ENCODE data around the gene TRPV6. TPM values are rescaled to one million over a fixed set of nuclear protein-coding genes. Genes with fewer than 3 reads are reported as not detected.

Gene TRPV6
- total RNA-seq, 6 donors from 2014 or later: 0.23 to 1.5 (median 0.68) TPM

GRCh38 chr7:142832417-142832816 is 53.1 kb downstream of the TRPV6 start:
- WGBS, 2 donors: 64 to 70% methylated on average over 2 of the region's 2 CpGs
- no peaks in the 10 kb centered on the region for H3K9me3 ChIP-seq
- H3K27ac ChIP-seq: no peak overlapping the region
- H3K4me3 ChIP-seq: no peak overlapping the region
- H3K27me3 ChIP-seq: no peaks in the 10 kb centered on the region
- H3K4me1 ChIP-seq: no peaks in the 10 kb centered on the region
- no peaks in the 10 kb centered on the region for H3K36me3 ChIP-seq
- no peak for TF ChIP-seq POLR2A (IDR thresholded peaks at IDR 0.05)
- TF ChIP-seq CTCF (IDR thresholded peaks at IDR 0.05): no peak
- TF ChIP-seq POLR2AphosphoS5 (IDR thresholded peaks at IDR 0.05): no peak
- no peak for TF ChIP-seq EP300 (IDR thresholded peaks at IDR 0.05)
- no peak for ATAC-seq (ENCODE audit: low FRiP score in 2 of 2)
- DNase-seq: no peak

- H3K9me3 ChIP-seq: no peaks in the 10 kb centered on the region
- H3K36me3 ChIP-seq: no peaks in the 10 kb centered on the region
- H3K27ac ChIP-seq: no peak overlapping the region
- DNase-seq (no peak), ATAC-seq (ENCODE audit: low FRiP score in 2 of 2) (no peak)
- no peak for TF ChIP-seq POLR2AphosphoS5 (IDR thresholded peaks at IDR 0.05)
- no peak for TF ChIP-seq CTCF (IDR thresholded peaks at IDR 0.05)
- no peak for TF ChIP-seq EP300 (IDR thresholded peaks at IDR 0.05)
- TF ChIP-seq POLR2A (IDR thresholded peaks at IDR 0.05): no peak
- H3K4me3 ChIP-seq: no peak overlapping the region
- 45 to 50% methylated on average over 1 of the region's 1 CpG for WGBS, 2 donors
- H3K27me3 ChIP-seq: no peaks in the 10 kb centered on the region
- H3K4me1 ChIP-seq: no peaks in the 10 kb centered on the region
These were observed 57.5 kb downstream of the TRPV6 start for GRCh38 chr7:142827951-142828500.

GRCh38 chr7:142822714-142823113 is 62.8 kb downstream of the TRPV6 start:
- no peak for TF ChIP-seq POLR2AphosphoS5 (IDR thresholded peaks at IDR 0.05)
- no peak for TF ChIP-seq EP300 (IDR thresholded peaks at IDR 0.05)
- TF ChIP-seq POLR2A (IDR thresholded peaks at IDR 0.05): no peak
- TF ChIP-seq CTCF (IDR thresholded peaks at IDR 0.05): no peak
- 0% methylated on average over 1 of the region's 1 CpG for WGBS, 2 donors

More at GRCh38 chr7:142822714-142823113, 62.8 kb downstream of the TRPV6 start:
- Histone ChIP-seq H3K36me3 (no peaks in the 10 kb centered on the region), H3K9me3 (no peaks in the 10 kb centered on the region), H3K27me3 (no peaks in the 10 kb centered on the region), H3K4me1 (no peaks in the 10 kb centered on the region), H3K27ac (no peak overlapping the region), H3K4me3 (no peak overlapping the region)
- ATAC-seq (ENCODE audit: low FRiP score in 2 of 2) (no peak), DNase-seq (no peak)

Other genes starting within 250 kb of the TRPV6 start
- 10 to 100 TPM in 1 of 6 donors, 1 to 10 TPM in 1, not detected in 4; 9.8 to 20.6 TPM for gene PRSS1, start 136.3 kb downstream of the TRPV6 start, total RNA-seq
- 10 to 100 TPM in 2 of 6 donors, not detected in 4; 34.2 to 64.5 TPM for gene PRSS2, start 114.8 kb downstream of the TRPV6 start, total RNA-seq
- gene EPHB6, start 30.7 kb downstream of the TRPV6 start, total RNA-seq: 10 to 100 TPM in 3 of 6 donors, 1 to 10 TPM in 3; 5.7 to 34.6 (median 10.0) TPM
- gene TRPV5, start 48.0 kb upstream of the TRPV6 start, total RNA-seq: not detected
- not detected for gene LLCFC1, start 53.7 kb upstream of the TRPV6 start, total RNA-seq
- 10 to 100 TPM in 1 of 6 donors, 1 to 10 TPM in 3, under 1 TPM in 1, not detected in 1; 0.11 to 13.0 (median 3.1) TPM for gene KEL, start 76.6 kb upstream of the TRPV6 start, total RNA-seq
- gene OR9A2, start 141.4 kb upstream of the TRPV6 start, total RNA-seq: not detected
- gene OR6V1, start 166.6 kb upstream of the TRPV6 start, total RNA-seq: not detected
- 10 to 100 TPM in 1 of 6 donors, under 1 TPM in 1, not detected in 4; 0.77 to 23.0 TPM for gene PIP, start 246.3 kb upstream of the TRPV6 start, total RNA-seq